ENCODE measurements around the gene TAF9. TPM values are rescaled to one million over a fixed set of nuclear protein-coding genes. Genes with fewer than 3 reads are reported as not detected.

TAF9 gene
- polyA plus RNA-seq, 1 of the 3 experiments (the other 2 are of a cell fraction), result 106 TPM

DNA sequence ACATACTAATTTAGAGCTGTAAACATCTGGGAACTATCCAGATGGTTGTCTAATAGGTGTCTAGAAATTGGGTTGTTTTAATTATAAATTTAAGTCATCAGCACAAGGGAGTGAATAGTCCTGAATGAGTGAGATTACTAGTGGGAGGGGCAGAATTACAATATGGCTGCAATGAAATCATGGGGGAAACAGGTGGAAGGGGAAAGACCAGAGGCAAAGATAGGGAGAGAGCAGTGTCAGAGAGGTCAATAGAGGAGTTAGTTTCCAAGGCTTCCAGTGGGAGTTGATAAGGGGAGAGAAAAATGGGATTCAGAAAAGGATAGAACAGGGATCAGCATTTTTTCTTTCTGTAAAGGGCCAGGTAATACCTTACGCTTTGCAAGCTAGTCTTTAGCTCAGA is 8.9 kb downstream of the TAF9 start (continued):
- no peak for TF ChIP-seq EP300 (IDR thresholded peaks at IDR 0.05; ENCODE audit: borderline replicate concordance in 1 of 2, low read depth in 1 of 2, low read length in 1 of 2)
- no peak for TF ChIP-seq ELF1 (IDR thresholded peaks at IDR 0.05)
- TF ChIP-seq, protein P1, sequence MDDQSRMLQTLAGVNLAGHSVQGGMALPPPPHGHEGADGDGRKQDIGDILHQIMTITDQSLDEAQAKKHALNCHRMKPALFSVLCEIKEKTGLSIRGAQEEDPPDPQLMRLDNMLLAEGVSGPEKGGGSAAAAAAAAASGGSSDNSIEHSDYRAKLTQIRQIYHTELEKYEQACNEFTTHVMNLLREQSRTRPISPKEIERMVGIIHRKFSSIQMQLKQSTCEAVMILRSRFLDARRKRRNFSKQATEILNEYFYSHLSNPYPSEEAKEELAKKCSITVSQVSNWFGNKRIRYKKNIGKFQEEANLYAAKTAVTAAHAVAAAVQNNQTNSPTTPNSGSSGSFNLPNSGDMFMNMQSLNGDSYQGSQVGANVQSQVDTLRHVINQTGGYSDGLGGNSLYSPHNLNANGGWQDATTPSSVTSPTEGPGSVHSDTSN (IDR thresholded peaks at IDR 0.05), result no peak
- no peak for TF ChIP-seq POLR2AphosphoS5 (IDR thresholded peaks at IDR 0.05; ENCODE audit: low read depth, low read length)
- TF ChIP-seq, protein P2, sequence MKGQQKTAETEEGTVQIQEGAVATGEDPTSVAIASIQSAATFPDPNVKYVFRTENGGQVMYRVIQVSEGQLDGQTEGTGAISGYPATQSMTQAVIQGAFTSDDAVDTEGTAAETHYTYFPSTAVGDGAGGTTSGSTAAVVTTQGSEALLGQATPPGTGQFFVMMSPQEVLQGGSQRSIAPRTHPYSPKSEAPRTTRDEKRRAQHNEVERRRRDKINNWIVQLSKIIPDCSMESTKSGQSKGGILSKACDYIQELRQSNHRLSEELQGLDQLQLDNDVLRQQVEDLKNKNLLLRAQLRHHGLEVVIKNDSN (IDR thresholded peaks at IDR 0.05; ENCODE audit: borderline replicate concordance, low read depth), result no peak
- no peak for TF ChIP-seq FOXM1 (IDR thresholded peaks at IDR 0.05; ENCODE audit: low read depth)

DNA sequence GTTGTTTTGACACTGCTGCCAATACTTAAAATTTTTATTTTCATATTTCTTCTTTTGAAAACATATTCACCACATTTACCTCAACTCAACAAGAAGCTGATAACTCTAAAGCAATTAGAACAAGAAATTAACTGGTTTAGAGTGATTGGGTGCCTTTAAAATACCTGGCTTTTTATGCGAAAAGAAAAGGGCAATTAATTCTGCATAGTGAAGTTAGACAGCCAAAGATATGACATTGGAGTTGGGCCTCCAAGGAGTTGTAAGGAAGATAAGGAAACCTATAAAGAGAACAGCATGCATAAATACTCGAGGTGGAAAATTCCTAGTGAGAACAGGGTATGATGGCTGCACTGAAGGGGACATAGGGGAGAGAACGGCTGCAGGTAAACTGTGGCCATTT is 9.6 kb downstream of the TAF9 start:
- CTCF ChIA-PET, result interaction anchor here (0.9 to 1.2 kb wide), 2 partner anchors 15 to 27 kb away, joined by 3 to 4 read pairs; partner anchors contain the start of gene CCDC125
- Histone ChIP-seq H3K9ac (no peak overlapping the region), H3F3A (replicated peaks; ENCODE audit: insufficient read depth) (peaks cover 8% of the 10 kb centered on the region), H4K20me1 (ENCODE audit: insufficient read depth) (0 out of 2 replicates have a peak, but pooled peaks cover 1% of the 10 kb centered on the region), H2AFZ (ENCODE audit: low read depth) (no peak overlapping the region), H3K9me2 (no peaks in the 10 kb centered on the region), H3K27ac (ENCODE audit: low read depth in 2 of 2, low read length in 1 of 2) (no peak overlapping the region), H3K4me3 (ENCODE audit: low read depth in 2 of 2, low read length in 1 of 2) (no peak overlapping the region), H3K9me3 (no peaks in the 10 kb centered on the region), H3K79me2 (ENCODE audit: insufficient read depth) (peaks cover 80% of the 10 kb centered on the region), H3K4me2 (no peak overlapping the region), H3K27me3 (ENCODE audit: insufficient read depth) (no peaks in the 10 kb centered on the region), H3K4me1 (ENCODE audit: control insufficient read depth in 1 of 2, insufficient read depth in 2 of 2, low read depth in 1 of 2, low read length in 1 of 2) (no peaks in the 10 kb centered on the region), H3K36me3 (replicated peaks in 1 of 2; ENCODE audit: control insufficient read depth in 1 of 2, insufficient read depth in 2 of 2, low read length in 1 of 2) (peaks cover 7 to 37% of the 10 kb centered on the region in 2 experiments)
- WGBS (ENCODE audit: low lambda C conversion rate), result 82% methylated on average over 3 of the region's 3 CpGs
- no peak for DNase-seq
- POLR2A ChIA-PET, result interaction anchor here (0.6 kb wide), 1 partner anchor 11 kb away, joined by 3 read pairs; no protein-coding TSS in a partner anchor
- TF ChIP-seq, protein P1 (IDR thresholded peaks at IDR 0.05), result no peak
- no peak for TF ChIP-seq POLR2AphosphoS5 (IDR thresholded peaks at IDR 0.05; ENCODE audit: low read depth, low read length)
- TF ChIP-seq, protein P2 (IDR thresholded peaks at IDR 0.05; ENCODE audit: borderline replicate concordance, low read depth), result no peak
- no peak for TF ChIP-seq RCOR1 (IDR thresholded peaks at IDR 0.05; ENCODE audit: low read length)
- TF ChIP-seq, protein P3, sequence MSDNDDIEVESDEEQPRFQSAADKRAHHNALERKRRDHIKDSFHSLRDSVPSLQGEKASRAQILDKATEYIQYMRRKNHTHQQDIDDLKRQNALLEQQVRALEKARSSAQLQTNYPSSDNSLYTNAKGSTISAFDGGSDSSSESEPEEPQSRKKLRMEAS (IDR thresholded peaks at IDR 0.05; ENCODE audit: low read depth), result no peak
- TF ChIP-seq SIN3A (IDR thresholded peaks at IDR 0.05; ENCODE audit: borderline replicate concordance, low read depth, low read length), result no peak
- TF ChIP-seq, protein P4, sequence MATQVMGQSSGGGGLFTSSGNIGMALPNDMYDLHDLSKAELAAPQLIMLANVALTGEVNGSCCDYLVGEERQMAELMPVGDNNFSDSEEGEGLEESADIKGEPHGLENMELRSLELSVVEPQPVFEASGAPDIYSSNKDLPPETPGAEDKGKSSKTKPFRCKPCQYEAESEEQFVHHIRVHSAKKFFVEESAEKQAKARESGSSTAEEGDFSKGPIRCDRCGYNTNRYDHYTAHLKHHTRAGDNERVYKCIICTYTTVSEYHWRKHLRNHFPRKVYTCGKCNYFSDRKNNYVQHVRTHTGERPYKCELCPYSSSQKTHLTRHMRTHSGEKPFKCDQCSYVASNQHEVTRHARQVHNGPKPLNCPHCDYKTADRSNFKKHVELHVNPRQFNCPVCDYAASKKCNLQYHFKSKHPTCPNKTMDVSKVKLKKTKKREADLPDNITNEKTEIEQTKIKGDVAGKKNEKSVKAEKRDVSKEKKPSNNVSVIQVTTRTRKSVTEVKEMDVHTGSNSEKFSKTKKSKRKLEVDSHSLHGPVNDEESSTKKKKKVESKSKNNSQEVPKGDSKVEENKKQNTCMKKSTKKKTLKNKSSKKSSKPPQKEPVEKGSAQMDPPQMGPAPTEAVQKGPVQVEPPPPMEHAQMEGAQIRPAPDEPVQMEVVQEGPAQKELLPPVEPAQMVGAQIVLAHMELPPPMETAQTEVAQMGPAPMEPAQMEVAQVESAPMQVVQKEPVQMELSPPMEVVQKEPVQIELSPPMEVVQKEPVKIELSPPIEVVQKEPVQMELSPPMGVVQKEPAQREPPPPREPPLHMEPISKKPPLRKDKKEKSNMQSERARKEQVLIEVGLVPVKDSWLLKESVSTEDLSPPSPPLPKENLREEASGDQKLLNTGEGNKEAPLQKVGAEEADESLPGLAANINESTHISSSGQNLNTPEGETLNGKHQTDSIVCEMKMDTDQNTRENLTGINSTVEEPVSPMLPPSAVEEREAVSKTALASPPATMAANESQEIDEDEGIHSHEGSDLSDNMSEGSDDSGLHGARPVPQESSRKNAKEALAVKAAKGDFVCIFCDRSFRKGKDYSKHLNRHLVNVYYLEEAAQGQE (IDR thresholded peaks at IDR 0.05; ENCODE audit: low read depth, low read length), result no peak
- no peak for TF ChIP-seq TCF12 (IDR thresholded peaks at IDR 0.05)
- no peak for TF ChIP-seq GATA2 (CRISPR knock-in tag; IDR thresholded peaks at IDR 0.05)
- TF ChIP-seq EP300 (IDR thresholded peaks at IDR 0.05; ENCODE audit: borderline replicate concordance in 1 of 2, low read depth in 1 of 2, low read length in 1 of 2), result no peak
- no peak for TF ChIP-seq TEAD4 (IDR thresholded peaks at IDR 0.05; ENCODE audit: borderline replicate concordance, insufficient read depth)
- no peak for TF ChIP-seq NFIC (IDR thresholded peaks at IDR 0.05; ENCODE audit: borderline replicate concordance)
- TF ChIP-seq CHD2 (IDR thresholded peaks at IDR 0.05; ENCODE audit: low read length, partially characterized antibody), result no peak
- TF ChIP-seq, protein P5, sequence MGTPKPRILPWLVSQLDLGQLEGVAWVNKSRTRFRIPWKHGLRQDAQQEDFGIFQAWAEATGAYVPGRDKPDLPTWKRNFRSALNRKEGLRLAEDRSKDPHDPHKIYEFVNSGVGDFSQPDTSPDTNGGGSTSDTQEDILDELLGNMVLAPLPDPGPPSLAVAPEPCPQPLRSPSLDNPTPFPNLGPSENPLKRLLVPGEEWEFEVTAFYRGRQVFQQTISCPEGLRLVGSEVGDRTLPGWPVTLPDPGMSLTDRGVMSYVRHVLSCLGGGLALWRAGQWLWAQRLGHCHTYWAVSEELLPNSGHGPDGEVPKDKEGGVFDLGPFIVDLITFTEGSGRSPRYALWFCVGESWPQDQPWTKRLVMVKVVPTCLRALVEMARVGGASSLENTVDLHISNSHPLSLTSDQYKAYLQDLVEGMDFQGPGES (IDR thresholded peaks at IDR 0.05; ENCODE audit: low read depth, low read length), result no peak
- TF ChIP-seq, protein P6, sequence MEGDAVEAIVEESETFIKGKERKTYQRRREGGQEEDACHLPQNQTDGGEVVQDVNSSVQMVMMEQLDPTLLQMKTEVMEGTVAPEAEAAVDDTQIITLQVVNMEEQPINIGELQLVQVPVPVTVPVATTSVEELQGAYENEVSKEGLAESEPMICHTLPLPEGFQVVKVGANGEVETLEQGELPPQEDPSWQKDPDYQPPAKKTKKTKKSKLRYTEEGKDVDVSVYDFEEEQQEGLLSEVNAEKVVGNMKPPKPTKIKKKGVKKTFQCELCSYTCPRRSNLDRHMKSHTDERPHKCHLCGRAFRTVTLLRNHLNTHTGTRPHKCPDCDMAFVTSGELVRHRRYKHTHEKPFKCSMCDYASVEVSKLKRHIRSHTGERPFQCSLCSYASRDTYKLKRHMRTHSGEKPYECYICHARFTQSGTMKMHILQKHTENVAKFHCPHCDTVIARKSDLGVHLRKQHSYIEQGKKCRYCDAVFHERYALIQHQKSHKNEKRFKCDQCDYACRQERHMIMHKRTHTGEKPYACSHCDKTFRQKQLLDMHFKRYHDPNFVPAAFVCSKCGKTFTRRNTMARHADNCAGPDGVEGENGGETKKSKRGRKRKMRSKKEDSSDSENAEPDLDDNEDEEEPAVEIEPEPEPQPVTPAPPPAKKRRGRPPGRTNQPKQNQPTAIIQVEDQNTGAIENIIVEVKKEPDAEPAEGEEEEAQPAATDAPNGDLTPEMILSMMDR (IDR thresholded peaks at IDR 0.05), result no peak
- TF ChIP-seq RFX5 (IDR thresholded peaks at IDR 0.05; ENCODE audit: low read length), result no peak
- no peak for TF ChIP-seq SMC3 (IDR thresholded peaks at IDR 0.05; ENCODE audit: low read depth, low read length)
- no peak for TF ChIP-seq RXRA (IDR thresholded peaks at IDR 0.05; ENCODE audit: borderline replicate concordance, low read depth)
